Measurements from ENCODE around the gene ITGA2.
"Not testable (repeated sequence)": the region's sequence is repeated elsewhere in the genome, so short reads cannot be mapped to it uniquely, and the experiment has no call there.

Gene ITGA2

GRCh38 chr5:52989025-52989780, at the start of gene ITGA2:
Gene ITGA2, plus strand, starts transcription at chr5:52989352. Its CDS starts 117 bp downstream, at chr5:52989469.
- DNase-seq (ENCODE audit: low spot score), result peak; percentile 65

GRCh38 chr5:52943285-52943684, 45.9 kb upstream of the ITGA2 start:
- DNase-seq (ENCODE audit: low spot score), result no peak

GRCh38 chr5:52943808-52944207, 45.3 kb upstream of the ITGA2 start:
- DNase-seq (ENCODE audit: low spot score), result no peak

GRCh38 chr5:52945040-52945439, 44.1 kb upstream of the ITGA2 start:
- DNase-seq (ENCODE audit: low spot score), result no peak

- no peak for DNase-seq (ENCODE audit: low spot score)
Observed at GRCh38 chr5:52947208-52947607, 41.9 kb upstream of the ITGA2 start.

- no peak for DNase-seq (ENCODE audit: low spot score)
Observed at GRCh38 chr5:52947851-52948250, 41.3 kb upstream of the ITGA2 start.

- peak; percentile 11 for DNase-seq (ENCODE audit: low spot score)
Observed at GRCh38 chr5:52948418-52949076, 40.6 kb upstream of the ITGA2 start.

- no peak for DNase-seq (ENCODE audit: low spot score)
Observed at GRCh38 chr5:52950686-52951085, 38.5 kb upstream of the ITGA2 start.

- no peak for DNase-seq (ENCODE audit: low spot score)
Observed at GRCh38 chr5:52952483-52952882, 36.7 kb upstream of the ITGA2 start.

GRCh38 chr5:52956014-52956413, 33.1 kb upstream of the ITGA2 start:
- DNase-seq (ENCODE audit: low spot score), result no peak

- DNase-seq (ENCODE audit: low spot score), result no peak
Observed at GRCh38 chr5:52956915-52957747, 32.0 kb upstream of the ITGA2 start.

- no peak for DNase-seq (ENCODE audit: low spot score)
Observed at GRCh38 chr5:52961274-52961681, 27.9 kb upstream of the ITGA2 start.

GRCh38 chr5:52963636-52964035, 25.5 kb upstream of the ITGA2 start:
- DNase-seq (ENCODE audit: low spot score), result no peak

GRCh38 chr5:52964138-52964537, 25.0 kb upstream of the ITGA2 start:
- no peak for DNase-seq (ENCODE audit: low spot score)

- not testable (repeated sequence) for DNase-seq (ENCODE audit: low spot score)
Observed at GRCh38 chr5:52976157-52976556, 13.0 kb upstream of the ITGA2 start.

- DNase-seq (ENCODE audit: low spot score), result no peak
Observed at GRCh38 chr5:52977264-52977897, 11.8 kb upstream of the ITGA2 start.

GRCh38 chr5:52981507-52981906, 7.6 kb upstream of the ITGA2 start:
- no peak for DNase-seq (ENCODE audit: low spot score)

GRCh38 chr5:52983731-52984636, 5.2 kb upstream of the ITGA2 start:
- DNase-seq (ENCODE audit: low spot score), result no peak

GRCh38 chr5:52985306-52985705, 3.8 kb upstream of the ITGA2 start:
- no peak for DNase-seq (ENCODE audit: low spot score)

- no peak for DNase-seq (ENCODE audit: low spot score)
Observed at GRCh38 chr5:52987711-52988331, 1.3 kb upstream of the ITGA2 start.

Data from HuH-7 (cell line).